Measurements from ENCODE around the gene ASNSD1.

Gene ASNSD1

DNA sequence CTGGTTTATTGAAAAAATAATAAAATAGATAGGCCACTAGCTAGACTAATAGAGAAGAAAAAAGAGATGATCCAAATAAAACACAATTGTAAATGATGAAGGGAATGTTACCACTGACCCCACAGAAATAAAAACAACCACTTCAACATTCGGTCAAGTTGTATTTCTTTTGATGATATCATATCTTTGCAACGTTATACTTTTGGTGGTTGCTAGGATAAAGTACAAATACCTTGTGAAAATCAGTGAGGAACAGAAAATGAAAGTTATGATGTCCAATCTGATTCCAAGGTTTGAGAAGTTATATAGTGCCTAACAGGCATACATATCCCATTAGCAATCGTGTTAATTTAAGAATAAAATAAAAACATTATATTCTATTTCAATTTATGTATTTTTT lies 6.6 kb upstream of the ASNSD1 start:
- H3K4me3 ChIP-seq (ENCODE audit: low read depth, low read length), result no peak overlapping the region
- POLR2A ChIA-PET, result no interaction called here
- no peak for DNase-seq (ENCODE audit: low read depth, low spot score)
- CTCF ChIA-PET, result no interaction called here
- TF ChIP-seq, protein P1, sequence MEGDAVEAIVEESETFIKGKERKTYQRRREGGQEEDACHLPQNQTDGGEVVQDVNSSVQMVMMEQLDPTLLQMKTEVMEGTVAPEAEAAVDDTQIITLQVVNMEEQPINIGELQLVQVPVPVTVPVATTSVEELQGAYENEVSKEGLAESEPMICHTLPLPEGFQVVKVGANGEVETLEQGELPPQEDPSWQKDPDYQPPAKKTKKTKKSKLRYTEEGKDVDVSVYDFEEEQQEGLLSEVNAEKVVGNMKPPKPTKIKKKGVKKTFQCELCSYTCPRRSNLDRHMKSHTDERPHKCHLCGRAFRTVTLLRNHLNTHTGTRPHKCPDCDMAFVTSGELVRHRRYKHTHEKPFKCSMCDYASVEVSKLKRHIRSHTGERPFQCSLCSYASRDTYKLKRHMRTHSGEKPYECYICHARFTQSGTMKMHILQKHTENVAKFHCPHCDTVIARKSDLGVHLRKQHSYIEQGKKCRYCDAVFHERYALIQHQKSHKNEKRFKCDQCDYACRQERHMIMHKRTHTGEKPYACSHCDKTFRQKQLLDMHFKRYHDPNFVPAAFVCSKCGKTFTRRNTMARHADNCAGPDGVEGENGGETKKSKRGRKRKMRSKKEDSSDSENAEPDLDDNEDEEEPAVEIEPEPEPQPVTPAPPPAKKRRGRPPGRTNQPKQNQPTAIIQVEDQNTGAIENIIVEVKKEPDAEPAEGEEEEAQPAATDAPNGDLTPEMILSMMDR (IDR thresholded peaks at IDR 0.05; ENCODE audit: insufficient read depth, low read length, missing control alignments), result no peak

DNA sequence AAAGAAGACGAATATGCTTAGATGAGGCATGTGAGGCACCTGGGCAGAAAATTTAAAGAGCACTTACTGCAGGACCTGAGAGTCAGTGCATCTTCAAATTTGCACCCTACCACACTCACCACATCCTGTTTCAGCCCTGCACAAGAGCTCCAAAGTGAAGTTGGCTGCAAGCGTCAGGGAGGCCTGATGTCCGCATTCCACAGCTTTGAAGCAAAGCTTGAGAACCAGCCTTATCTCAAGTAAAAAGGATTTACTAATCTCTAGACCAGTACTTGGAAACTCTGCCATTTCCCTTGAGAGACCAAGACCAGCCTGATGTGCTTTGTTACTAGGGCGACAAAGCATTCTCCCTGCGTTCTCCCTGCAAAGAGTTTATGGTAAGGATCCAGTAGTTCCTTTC lies 3.4 kb upstream of the ASNSD1 start:
- peak; percentile 17 for DNase-seq (ENCODE audit: low read depth, low spot score)
- H3K4me3 ChIP-seq (ENCODE audit: low read depth, low read length), result no peak overlapping the region
- ChIA-PET POLR2A (no interaction called here), CTCF (interaction anchor here (2.1 to 9.9 kb wide), 6 partner anchors 9 to 414 kb away, joined by 7 to 186 read pairs (median 87); partner anchors contain the start of genes ANKAR and OSGEPL1)
- TF ChIP-seq, protein P1 (IDR thresholded peaks at IDR 0.05; ENCODE audit: insufficient read depth, low read length, missing control alignments), result no peak

DNA sequence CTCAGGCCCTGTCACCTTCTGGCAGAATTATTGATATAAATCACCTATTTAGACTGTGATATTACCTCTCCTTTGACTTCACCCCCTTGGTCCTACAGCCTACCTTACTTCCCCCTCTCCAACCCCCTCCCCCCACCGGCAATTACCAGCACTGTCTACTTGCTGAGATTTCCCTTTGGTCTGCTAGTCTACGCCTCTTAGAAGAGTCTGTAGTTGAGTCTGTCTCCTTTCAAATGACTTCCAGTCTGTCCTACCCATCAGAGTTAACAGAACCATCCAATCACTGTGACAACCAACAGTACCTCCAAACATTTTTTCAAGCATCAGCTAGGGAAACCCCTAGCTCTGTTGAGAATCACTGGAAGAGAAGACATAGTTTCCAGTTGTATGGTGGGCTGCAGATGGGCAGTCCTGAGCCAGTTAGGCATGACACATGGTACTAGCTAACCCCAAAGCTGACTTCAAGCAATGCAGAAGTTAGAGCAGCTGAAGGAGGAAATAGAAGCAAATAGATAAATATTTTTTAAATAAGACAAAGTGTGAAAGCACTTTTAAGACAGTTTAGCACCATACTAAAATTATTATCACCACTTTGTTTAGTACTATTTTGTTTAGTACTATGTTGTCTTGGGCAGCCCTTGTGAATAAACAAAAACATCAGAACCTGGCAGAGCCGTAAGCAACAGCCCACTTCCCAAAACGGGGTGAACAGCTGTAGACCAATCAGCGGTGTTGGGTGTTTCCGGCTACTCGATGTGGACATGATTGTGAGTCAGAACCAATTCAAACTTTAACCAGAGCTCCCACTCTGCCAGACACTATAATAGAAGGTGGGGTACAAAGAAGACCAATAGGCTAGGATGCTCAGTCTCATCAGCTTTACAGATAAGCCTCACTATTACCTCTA lies 2.7 kb upstream of the ASNSD1 start:
- H3K4me3 ChIP-seq (ENCODE audit: low read depth, low read length), result no peak overlapping the region
- TF ChIP-seq, protein P1 (IDR thresholded peaks at IDR 0.05; ENCODE audit: insufficient read depth, low read length, missing control alignments), result no peak
- ChIA-PET CTCF (interaction anchor here (0.5 to 9.9 kb wide), 14 partner anchors 9 to 462 kb away, joined by 3 to 186 read pairs (median 8); partner anchors contain the start of genes ANKAR and OSGEPL1), POLR2A (no interaction called here)
- no peak for DNase-seq (ENCODE audit: low read depth, low spot score)

DNA sequence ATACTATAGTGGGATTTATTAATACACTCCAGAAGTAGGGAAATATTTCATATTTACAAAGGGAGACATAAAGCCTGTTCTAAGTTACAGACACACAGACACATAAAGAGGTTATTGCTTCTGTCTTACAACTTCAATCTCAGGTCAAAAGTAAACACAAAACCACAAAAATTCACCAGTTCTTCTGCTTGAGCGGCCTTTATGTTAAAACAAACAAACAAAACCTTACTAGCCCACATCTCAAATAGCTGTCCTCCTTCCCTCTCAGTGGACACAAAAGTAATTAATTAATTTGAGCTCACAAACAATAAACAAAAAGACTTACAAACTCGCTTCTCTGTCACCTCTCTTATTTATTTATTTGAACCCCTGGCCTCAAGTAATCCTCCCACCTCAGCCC lies 1.5 kb upstream of the ASNSD1 start:
- POLR2A ChIA-PET, result no interaction called here
- no peak for DNase-seq (ENCODE audit: low read depth, low spot score)
- H3K4me3 ChIP-seq (ENCODE audit: low read depth, low read length), result no peak overlapping the region
- TF ChIP-seq, protein P1 (IDR thresholded peaks at IDR 0.05; ENCODE audit: insufficient read depth, low read length, missing control alignments), result no peak
- CTCF ChIA-PET, result interaction anchor here (0.6 to 9.9 kb wide), 17 partner anchors 11 to 412 kb away, joined by 3 to 186 read pairs (median 7); partner anchors contain the start of genes ANKAR and OSGEPL1

DNA sequence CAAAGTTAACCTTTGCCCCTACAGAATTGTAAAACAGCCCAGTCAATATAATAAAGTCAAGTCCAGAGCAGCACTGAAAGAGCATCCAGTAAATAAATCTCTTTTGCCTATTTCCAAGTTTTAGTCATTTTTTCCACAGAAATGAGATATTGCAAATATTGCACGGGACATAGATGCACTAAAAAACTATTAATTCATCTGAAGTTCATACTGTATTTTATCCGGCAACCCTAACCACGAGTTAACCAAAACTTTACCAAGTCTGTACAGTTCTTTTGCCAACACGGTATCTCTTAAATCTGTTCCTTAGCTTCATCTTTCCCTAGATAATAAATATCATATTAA lies 484 bp upstream of the ASNSD1 start:
- no peak for DNase-seq (ENCODE audit: low read depth, low spot score)
- H3K4me3 ChIP-seq (ENCODE audit: low read depth, low read length), result no peak overlapping the region

More for the DNA sequence above, 484 bp upstream of the ASNSD1 start:
- ChIA-PET CTCF (interaction anchor here (0.6 to 9.9 kb wide), 53 partner anchors 12 to 872 kb away, joined by 3 to 186 read pairs (median 4); partner anchors contain the start of genes ANKAR and OSGEPL1), POLR2A (interaction anchor here (0.7 to 1.1 kb wide), 3 partner anchors 11 to 102 kb away, joined by 3 to 5 read pairs (median 5); partner anchors contain the start of gene OSGEPL1)
- TF ChIP-seq, protein P1 (IDR thresholded peaks at IDR 0.05; ENCODE audit: insufficient read depth, low read length, missing control alignments), result no peak

Measured in AG04449 (cell line).